H1 (cell line): ENCODE results near the gene F2RL2.
"Not testable (repeated sequence)": the region's sequence is repeated elsewhere in the genome, so short reads cannot be mapped to it uniquely, and the experiment has no call there.

Experiments used
- CBX5 ChIP-seq: fragments of 300-800, 300-1000 bp; sonication (generic); IDR thresholded peaks from 2 replicates; pipeline ENCODE4 v1.7.1; 2016; ENCODE audit warnings: antibody characterized with exemption, low read length, low read depth
- CTCF ChIP-seq, 3 experiments: IDR thresholded peaks; 1 replicate in 2 of 3; 2 replicates in 1 of 3; pipeline versions ENCODE4 v1.5.1 to v1.6.1; 2011; ENCODE audit warnings: low read length in 3 of 3, mild to moderate bottlenecking in 3 of 3, inconsistent platforms in 2 of 3, low read depth in 1 of 3, moderate library complexity in 1 of 3; ENCODE audit not compliant: insufficient read depth in 1 of 3; ENCODE audit errors: control extremely low read depth in 1 of 3
- EP300 ChIP-seq, 2 experiments: IDR thresholded peaks; 1 replicate in 1 of 2; 2 replicates in 1 of 2; pipeline ENCODE4 v1.6.1; 2011 to 2012; ENCODE audit warnings: low read depth in 2 of 2, low read length in 2 of 2, mild to moderate bottlenecking in 2 of 2, borderline replicate concordance in 1 of 2, inconsistent platforms in 1 of 2, moderate library complexity in 1 of 2
- EZH2 ChIP-seq: fragments of 200-600 bp; sonication (generic); IDR thresholded peaks from 2 replicates; pipeline ENCODE4 v1.7.1; 2012; ENCODE audit warnings: low read depth, mild to moderate bottlenecking, moderate library complexity, low read length, inconsistent platforms; ENCODE audit not compliant: severe bottlenecking
- POLR2A ChIP-seq, 2 experiments: IDR thresholded peaks; 1 replicate in 1 of 2; 2 replicates in 1 of 2; pipeline ENCODE4 v1.6.1; 2011; ENCODE audit warnings: low read depth in 2 of 2, low read length in 2 of 2, mild to moderate bottlenecking in 2 of 2; ENCODE audit errors: control extremely low read depth in 1 of 2

GRCh38 chr5:76603991-76604390 lies 19.2 kb downstream of the F2RL2 start:
- not testable (repeated sequence) for TF ChIP-seq CBX5; EZH2; POLR2A (IDR thresholded peaks at IDR 0.05; ENCODE audit: control extremely low read depth in 1 of 2, low read depth in 2 of 2, low read length in 2 of 2); EP300 (IDR thresholded peaks at IDR 0.05; ENCODE audit: borderline replicate concordance in 1 of 2, low read depth in 2 of 2, low read length in 2 of 2); CTCF (IDR thresholded peaks at IDR 0.05; ENCODE audit: control extremely low read depth in 1 of 3, insufficient read depth in 1 of 3, low read depth in 1 of 3, low read length in 3 of 3)
